ENCODE results near the gene FER.
A peak's percentile ranks its signal among the peaks of the same experiment; 100 is the strongest.
"Not testable (repeated sequence)": the region's sequence is repeated elsewhere in the genome, so short reads cannot be mapped to it uniquely, and the experiment has no call there.

FER gene

DNA sequence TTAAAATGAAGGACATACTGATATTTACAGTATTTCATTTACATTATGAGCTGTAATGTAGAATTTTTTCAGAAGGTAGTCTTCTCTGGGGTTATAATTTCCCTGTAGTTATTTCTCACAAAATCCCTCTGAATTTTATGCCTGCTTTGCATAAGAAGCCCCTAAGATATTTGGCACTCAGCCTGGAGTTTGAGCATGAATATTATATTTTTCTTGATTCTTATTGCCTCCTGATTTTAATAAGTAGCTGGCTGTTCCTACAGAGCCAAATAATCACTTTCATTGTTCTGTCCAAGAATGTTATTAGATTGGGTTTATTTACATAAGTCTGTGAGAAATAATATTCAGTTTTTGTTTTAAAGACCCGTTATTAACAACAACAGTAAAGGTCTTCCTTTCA lies 195.0 kb downstream of the FER start:
- no peak for DNase-seq (ENCODE audit: low read depth, low spot score)
- H3K27ac ChIP-seq = no peak overlapping the region

DNA sequence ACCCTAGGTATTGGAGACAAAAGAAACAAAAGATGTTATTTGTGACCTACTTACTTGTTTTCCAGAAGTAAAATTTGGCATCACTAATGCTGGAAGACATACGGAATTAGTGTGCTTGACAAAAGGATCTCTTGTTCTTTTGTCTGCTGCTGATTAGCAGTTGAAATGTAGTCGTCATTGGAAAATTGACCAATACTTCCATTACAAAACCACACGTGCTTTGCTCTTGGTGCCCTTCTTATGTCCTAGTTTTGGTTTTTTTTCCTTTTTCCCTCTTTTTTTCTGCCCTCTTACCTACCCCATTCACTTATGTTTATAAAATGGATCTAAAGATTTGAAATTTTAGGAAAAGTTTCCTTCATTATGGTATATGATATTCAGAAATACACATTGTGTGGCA lies 197.4 kb downstream of the FER start:
- H3K27ac ChIP-seq = no peak overlapping the region
- DNase-seq (ENCODE audit: low read depth, low spot score) = no peak

DNA sequence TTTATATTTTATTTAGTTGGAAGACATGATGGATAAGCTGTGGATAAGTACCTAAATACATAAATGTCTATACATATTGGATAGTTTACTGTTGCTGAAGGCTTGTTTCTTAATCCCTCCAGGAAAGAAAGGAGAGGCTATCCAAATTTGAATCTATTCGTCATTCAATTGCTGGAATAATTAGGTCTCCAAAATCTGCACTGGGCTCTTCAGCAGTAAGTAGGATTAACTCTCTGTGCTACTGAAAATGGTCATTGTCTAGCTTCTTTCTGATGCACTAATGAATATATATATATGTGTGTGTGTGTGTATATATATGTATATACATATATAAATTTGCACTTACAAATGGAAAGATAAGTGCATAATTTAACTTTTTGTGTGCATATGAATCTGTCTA lies 198.3 kb downstream of the FER start:
- no peak overlapping the region for H3K27ac ChIP-seq
- no peak for DNase-seq (ENCODE audit: low read depth, low spot score)

DNA sequence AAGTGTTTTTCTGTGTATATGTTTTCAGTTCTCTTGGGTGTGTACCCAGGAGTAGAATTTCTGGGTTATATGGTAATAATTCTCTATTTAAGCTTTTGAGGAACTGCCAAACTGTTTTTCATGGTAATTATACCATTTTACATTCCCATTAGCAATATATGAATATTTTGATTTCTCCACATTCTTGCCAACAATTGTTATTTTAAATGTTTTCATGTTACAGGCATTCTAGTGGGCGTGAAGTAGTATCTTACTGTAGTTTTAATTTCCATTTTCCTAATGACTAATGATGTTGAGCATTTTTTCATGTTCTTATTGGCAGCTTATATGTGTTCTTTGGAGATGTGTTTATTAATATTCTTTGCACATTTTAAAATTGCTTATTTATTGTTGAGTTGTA lies 199.5 kb downstream of the FER start:
- no peak overlapping the region for H3K27ac ChIP-seq
- DNase-seq (ENCODE audit: low read depth, low spot score) = no peak

DNA sequence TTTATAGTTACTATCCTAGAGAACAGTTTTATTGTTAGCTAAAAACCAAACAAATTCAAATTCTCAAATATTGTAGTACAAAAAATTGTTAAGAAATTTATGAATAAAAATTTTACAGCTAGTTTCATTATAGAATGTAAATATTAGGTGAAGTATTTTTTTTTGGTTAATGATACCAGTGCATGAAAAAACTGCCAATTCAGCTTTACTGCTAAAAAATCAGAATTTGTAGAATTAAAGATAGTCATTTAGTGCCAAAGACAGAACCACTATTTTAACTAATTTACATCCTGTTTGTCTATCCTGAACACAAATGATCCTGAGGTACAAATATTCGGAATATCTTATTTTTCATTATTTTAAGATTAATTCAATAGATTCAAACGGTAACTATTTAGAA lies 202.6 kb downstream of the FER start:
- DNase-seq (ENCODE audit: low read depth, low spot score) = no peak
- H3K27ac ChIP-seq = no peak overlapping the region

DNA sequence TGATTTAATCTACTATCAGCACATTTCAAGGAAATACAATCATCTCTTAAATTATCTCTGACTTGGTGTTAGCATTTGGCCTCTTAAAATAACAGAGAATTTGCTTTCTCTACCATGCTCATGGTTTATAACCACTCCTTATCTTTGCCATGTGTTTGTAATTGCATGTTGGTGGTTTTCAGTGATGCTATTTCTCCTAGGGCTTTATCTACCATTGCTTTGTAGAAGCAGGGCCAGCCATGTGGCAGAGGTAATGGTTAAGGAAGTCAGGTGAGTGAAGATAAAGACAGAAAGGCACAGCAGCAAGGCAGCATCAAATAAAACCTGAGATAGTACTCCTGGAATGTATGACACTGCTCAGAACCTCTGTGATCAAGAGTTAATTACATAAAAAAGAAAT lies 206.2 kb downstream of the FER start:
- no peak for DNase-seq (ENCODE audit: low read depth, low spot score)

DNA sequence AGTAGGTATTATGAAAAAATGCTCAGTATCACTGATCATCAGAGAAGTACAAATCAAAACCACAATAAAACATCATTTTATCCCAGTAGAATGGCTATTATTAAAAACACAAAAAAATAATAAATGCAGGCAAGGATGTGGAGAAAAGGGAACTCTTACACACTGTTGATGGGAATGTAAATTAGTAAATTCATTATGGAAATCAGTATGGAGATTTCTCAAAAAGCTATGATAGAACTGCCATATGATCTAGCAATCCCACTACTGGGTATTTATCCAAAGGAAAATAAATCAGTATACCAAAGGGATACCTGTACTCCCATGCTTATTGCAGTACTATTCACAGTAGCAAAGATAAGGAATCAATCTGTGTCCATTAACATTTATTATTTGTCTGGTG lies 209.6 kb downstream of the FER start:
- no peak for DNase-seq (ENCODE audit: low read depth, low spot score)
- no peak overlapping the region for H3K27ac ChIP-seq

More for the DNA sequence above, 206.2 kb downstream of the FER start:
- no peak overlapping the region for H3K27ac ChIP-seq

DNA sequence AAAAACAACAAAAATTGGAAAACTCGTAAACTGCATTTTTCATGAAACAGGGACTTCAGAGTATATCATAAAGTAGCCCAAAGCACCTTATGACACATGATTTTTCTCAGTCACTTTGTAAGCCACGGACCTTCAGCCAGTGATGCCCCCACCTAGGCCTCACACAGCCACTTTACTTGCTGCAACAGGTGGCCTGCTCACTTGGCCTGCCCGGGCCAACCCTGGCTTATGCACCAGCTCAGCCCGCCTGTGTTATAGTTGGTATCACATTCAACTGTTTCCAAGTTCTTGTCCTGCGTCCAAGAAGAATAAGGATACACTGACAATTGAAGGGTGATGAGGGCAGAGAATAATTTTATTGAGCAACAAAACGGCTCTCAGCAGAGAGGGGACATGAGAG lies 219.2 kb downstream of the FER start:
- no peak for DNase-seq (ENCODE audit: low read depth, low spot score)
- H3K27ac ChIP-seq = no peak overlapping the region

DNA sequence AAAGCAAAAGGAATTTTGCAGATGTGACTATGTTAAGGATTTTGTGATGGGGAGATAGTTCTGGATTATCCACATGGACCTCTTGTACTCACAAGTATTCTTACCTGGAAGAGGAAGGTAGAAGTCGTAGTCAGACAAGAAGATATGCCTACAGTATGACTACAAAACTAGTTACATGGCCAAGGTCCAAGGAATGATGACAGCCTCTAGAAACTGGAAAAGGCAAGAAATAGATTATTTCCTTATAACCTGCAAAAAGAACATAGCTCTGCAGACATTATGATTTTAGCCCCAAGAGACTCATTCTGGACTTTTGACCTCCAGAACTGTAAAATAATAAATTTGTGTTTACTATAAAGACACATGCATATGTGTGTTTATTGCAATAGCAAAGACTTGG lies 226.9 kb downstream of the FER start:
- no peak for DNase-seq (ENCODE audit: low read depth, low spot score)
- H3K27ac ChIP-seq = no peak overlapping the region

DNA sequence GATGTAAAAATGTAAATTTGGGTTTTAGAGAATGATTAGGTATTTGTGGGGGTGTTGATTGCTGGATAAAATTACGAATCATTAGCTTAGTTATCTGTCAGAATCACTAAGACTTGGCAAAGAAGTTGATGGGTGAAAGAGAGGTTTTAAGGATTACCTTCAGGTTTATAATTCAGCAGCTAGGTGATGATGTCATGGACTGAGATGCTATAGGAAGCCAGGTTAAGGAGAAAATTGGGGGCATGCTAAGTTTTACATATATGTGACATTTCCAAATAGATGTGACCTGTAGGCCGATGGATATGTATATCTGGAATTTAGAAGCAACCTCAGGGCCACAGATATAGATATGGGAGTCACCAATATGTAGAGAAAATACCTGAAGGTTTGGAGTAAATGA lies 228.0 kb downstream of the FER start:
- DNase-seq (ENCODE audit: low read depth, low spot score) = no peak
- H3K27ac ChIP-seq = no peak overlapping the region

DNA sequence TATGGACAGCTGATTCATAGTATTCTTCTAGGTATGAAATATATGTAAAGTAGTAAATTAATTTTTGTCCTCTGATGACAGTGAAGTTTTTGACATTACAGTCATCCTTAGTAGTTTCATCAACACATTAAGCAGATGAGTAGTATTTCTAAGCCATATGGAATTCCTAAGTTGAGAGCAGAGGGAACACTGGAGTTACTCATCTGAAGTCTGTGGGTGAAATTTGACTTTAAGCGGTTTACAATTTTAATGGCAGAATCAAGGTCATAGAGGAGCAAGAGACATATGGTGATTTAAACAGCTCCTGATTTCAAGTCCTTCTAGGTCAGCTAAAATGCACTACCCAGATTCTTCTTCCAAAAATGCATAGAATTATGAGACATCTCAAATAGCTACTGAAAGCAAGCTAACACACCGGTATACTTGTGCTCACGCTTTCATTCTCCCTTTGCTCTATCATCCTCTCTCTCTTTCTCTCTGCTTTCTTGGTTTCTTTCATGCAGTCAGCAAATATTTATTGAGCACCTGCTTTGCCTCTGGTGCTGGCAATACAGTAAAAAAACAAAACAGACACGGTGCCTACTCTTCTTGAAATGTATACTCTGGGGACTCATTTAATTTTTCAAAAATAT lies 235.9 kb downstream of the FER start:
- DNase-seq (ENCODE audit: low read depth, low spot score) = no peak
- H3K27ac ChIP-seq = no peak overlapping the region

DNA sequence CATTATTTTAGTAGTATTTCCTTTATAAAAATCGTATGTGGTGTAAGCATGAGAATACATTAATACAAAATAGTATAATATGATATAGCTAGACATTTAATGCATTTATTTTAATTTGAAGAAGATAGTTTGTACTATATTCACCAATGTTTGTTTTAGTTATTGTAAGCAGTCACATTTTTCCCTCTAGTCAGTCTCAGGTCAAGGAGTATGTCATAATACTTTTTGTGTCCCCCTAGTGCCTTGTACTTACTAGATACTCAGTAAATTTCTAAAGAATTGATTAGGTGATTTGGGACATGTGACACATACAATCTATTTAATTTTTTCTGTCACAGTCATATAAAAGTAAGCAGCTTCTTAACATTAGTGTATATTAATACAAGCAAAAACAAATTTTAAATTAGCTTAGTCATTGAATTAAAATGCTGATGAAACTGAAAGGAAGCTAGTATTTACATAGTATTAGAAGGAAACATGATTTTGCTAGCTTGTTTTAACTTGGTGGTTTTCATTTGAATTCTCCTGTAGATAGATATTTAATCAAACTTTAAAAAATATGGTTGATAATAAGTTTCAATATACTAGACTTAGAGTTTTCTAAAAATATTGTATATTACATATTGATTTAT lies 242.2 kb downstream of the FER start:
- DNase-seq (ENCODE audit: low read depth, low spot score) = no peak
- peak overlapping the region; percentile 36 for H3K27ac ChIP-seq

DNA sequence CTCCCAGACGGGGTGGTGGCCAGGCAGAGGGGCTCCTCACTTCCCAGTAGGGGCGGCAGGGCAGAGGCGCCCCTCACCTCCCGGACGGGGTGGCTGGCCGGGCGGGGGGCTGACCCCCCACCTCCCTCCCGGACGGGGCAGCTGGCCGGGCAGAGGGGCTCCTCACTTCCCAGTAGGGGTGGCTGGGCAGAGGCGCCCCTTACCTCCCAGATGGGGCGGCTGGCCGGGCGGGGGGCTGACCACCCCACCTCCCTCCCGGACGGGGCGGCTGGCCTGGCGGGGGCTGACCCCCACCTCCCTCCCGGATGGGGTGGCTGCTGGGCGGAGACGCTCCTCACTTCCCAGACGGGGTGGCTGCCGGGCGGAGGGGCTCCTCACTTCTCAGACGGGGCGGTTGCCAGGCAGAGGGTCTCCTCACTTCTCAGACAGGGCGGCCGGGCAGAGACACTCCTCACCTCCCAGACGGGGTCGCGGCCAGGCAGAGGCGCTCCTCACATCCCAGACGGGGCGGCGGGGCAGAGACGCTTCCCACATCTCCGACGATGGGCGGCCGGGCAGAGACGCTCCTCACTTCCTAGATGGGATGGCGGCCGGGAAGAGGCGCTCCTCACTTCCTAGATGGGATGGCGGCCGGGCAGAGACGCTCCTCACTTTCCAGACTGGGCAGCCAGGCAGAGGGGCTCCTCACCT lies 244.8 kb downstream of the FER start:
- H3K27ac ChIP-seq; DNase-seq (ENCODE audit: low read depth, low spot score): not testable (repeated sequence)

DNA sequence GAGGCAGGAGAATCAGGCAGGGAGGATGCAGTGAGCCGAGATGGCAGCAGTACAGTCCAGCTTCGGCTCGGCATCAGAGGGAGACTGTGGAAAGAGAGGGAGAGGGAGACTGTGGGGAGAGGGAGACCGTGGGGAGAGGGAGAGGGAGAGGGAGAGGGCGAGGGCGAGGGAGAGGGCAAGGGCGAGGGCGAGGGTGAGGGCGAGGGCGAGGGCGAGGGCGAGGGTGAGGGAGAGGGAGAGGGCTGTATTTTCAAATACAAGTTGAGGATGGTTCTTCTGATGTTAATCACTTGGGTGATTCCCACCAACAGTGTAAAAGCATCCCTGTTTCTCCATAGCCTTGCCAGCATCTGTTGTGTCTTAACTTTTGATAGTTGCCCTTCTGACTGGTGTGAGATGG lies 245.7 kb downstream of the FER start:
- DNase-seq (ENCODE audit: low read depth, low spot score) = not testable (repeated sequence)

DNA sequence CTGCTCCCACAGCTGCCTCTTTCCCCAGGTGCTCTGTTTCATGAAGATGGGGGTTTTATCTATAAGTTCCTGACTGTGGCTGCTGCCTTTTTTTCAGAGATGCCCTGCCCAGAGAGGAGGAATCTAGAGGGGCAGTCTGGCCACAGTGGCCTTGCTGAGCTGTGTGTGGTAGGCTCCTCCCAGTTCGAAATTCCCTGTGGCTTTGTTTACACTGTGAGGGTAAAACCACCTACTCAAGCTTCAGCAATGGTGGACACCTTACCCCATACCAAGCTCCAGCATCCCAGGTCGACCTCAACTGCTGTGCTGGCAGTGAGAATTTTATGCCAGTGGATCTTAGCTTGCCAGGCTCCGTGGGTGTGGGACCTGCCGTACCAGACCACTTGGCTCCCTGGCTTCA lies 250.0 kb downstream of the FER start:
- no peak overlapping the region for H3K27ac ChIP-seq
- no peak for DNase-seq (ENCODE audit: low read depth, low spot score)

More for the DNA sequence above, 245.7 kb downstream of the FER start:
- H3K27ac ChIP-seq = not testable (repeated sequence)

DNA sequence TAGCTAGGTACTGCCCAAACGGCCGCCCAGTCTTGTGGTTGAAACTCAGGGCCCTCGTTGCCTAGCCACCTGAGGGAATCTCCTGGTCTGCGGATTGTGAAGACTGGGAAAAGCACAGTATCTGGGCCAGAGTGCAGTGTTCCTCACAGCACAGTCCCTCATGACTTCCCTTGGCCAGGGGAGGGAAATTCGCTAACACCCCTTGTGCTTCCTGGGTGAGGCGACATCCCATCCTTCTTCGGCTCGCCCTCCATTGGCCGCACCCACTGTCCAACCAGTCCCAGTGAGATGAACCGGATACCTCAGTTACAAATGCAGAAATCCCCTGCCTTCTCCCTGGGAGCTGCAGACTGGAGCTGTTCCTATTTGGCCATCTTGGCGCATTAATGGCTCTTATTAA lies 250.5 kb downstream of the FER start:
- H3K27ac ChIP-seq = no peak overlapping the region

DNA sequence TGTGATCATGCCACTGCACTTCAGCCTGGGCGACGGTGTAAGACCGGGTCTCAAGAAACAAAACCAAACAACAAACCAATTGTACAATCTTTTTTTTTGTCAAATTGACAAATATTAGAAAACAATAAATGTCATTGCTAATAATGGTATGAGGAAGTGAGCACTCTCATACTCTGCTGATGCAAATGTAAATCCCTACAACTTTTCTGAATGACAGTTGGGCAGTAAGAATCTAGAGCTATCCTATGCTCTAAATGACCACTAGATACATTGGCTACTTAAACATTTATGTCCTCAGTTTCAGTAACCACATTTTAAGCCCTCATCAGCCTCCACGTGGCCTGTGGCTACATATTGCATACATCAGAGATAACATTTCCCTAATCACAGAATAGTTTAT lies 256.2 kb downstream of the FER start:
- no peak overlapping the region for H3K27ac ChIP-seq
- DNase-seq (ENCODE audit: low read depth, low spot score) = no peak

More for the DNA sequence above, 250.5 kb downstream of the FER start:
- DNase-seq (ENCODE audit: low read depth, low spot score) = no peak

DNA sequence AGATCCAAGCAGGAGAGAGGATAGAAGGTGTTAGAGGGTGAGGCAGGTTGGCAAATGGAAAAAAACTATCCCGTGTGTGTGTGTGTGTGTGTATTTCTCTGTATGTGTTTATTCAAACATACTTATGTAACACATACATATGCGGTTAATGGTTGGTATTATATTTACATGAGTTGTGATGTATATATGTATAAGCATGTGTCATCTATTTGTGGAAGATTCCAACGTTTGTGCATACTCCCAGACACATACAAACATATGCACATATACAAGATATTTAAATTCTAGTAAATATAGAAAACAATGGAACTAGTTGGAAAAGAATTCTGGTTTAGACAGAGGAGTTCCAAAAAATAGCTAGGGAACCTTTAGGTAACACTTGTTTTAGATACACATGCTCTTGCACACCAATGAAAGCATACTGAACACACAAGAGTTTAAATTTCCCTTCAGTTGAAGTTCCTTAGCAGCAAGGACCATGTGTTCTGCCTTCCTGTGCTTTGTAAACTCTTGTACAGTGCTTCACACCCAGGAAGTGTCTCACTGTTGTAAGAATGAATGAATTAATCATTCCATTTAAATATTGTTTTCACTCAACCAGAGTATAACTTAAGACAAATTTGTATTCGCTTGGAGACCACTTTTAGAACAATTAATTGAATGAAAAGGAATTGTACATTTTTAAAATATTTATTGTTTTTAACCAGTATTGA lies 257.8 kb downstream of the FER start:
- peak overlapping the region; percentile 33 for H3K27ac ChIP-seq
- no peak for DNase-seq (ENCODE audit: low read depth, low spot score)

DNA sequence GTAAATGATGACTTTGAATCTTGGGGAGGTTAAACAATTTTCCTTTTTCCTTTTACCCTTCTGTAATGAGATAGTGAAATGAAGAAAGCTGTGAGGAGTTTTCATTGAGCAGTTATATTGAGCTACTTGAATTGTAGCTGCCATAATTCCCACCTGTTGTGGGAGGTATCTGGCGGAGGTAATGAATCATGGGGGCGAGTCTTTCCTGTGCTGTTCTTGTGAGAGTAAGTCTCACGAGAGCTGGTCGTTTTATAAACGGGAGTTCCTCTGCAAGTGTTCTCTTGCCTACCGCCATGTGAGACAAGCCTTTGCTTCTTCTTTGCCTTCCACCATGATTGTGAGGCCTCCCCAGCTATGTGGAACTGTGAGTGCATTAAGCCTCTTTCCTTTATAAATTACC lies 258.4 kb downstream of the FER start:
- no peak overlapping the region for H3K27ac ChIP-seq
- no peak for DNase-seq (ENCODE audit: low read depth, low spot score)

DNA sequence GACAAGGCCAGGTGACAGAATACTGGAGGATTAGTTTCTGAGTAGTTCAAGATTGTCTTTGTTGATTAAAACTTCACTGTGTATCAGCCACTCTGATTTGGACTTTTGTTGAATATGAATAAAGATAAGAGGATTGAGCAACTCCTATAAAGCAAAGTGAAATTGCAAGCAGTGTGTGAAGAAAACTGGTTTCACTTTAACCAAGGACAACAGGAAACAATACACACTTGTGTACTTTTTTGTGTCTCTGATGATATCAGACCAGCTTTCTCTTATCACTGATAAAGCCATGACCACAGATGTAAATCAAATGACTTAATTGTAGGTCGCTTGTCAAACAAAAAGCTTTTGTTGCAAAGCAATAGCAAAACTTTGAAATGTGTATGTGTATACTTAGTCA lies 268.6 kb downstream of the FER start:
- no peak for DNase-seq (ENCODE audit: low read depth, low spot score)
- no peak overlapping the region for H3K27ac ChIP-seq

DNA sequence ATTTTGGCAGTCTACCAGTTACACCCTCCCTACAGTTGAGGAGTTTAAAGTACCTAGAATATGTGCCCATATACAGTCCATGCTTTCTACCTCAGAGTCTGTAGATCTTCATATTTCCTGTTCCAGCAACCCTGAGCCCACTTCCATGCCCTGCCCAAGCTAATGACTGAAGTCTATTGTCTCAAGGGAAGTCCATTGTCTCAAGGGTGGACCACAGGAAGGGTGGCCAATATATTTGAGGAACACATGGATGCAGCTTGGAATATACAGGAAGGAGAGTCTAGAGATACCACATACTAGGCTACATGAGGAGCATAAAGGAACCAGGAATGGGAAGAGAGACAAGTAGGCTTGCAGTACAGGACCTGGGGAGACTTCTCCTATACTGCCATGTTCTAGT lies 274.4 kb downstream of the FER start:
- no peak overlapping the region for H3K27ac ChIP-seq
- no peak for DNase-seq (ENCODE audit: low read depth, low spot score)
